Activated CD8-positive, alpha-beta memory T cell treated with anti-CD3 and anti-CD28 coated beads, Interleukin-2, amount 50 U/mL, for 1 hour (primary cell): ENCODE measurements around the gene UGT1A1.

ENCODE experiments used
- DNase-seq: peaks from one replicate; pipeline ENCODE4 v3.0.0-alpha.2; 2020; ENCODE audit errors: extremely low read depth

Gene UGT1A1

GRCh38 chr2:233758141-233758540 lies 1.9 kb upstream of the UGT1A1 start:
- no peak for DNase-seq

- no peak for DNase-seq
Measured at GRCh38 chr2:233758849-233759248, 1.2 kb upstream of the UGT1A1 start.

GRCh38 chr2:233761040-233761769 lies 1.1 kb downstream of the UGT1A1 start:
- DNase-seq: no peak

- DNase-seq: no peak
Measured at GRCh38 chr2:233764264-233764663, 4.2 kb downstream of the UGT1A1 start.

- no peak for DNase-seq
Measured at GRCh38 chr2:233764761-233765160, 4.7 kb downstream of the UGT1A1 start.

- no peak for DNase-seq
Measured at GRCh38 chr2:233766416-233766815, 6.3 kb downstream of the UGT1A1 start.

- DNase-seq: no peak
Measured at GRCh38 chr2:233768076-233768475, 8.0 kb downstream of the UGT1A1 start.

GRCh38 chr2:233769260-233769659 lies 9.2 kb downstream of the UGT1A1 start:
- no peak for DNase-seq

GRCh38 chr2:233772153-233772552 lies 12.1 kb downstream of the UGT1A1 start:
- no peak for DNase-seq

- DNase-seq: no peak
Measured at GRCh38 chr2:233772583-233772982, 12.5 kb downstream of the UGT1A1 start.

- DNase-seq: no peak
Measured at GRCh38 chr2:233773854-233774253, 13.8 kb downstream of the UGT1A1 start.

- DNase-seq: no peak
Measured at GRCh38 chr2:233775414-233775813, 15.3 kb downstream of the UGT1A1 start.

- no peak for DNase-seq
Measured at GRCh38 chr2:233778030-233778429, 18.0 kb downstream of the UGT1A1 start, which contains the start of gene MROH2A. Gene MROH2A (plus strand): TSS chr2:233778330. CDS start chr2:233779359, 1,029 bp downstream.

- no peak for DNase-seq
Measured at GRCh38 chr2:233779722-233780121, 19.7 kb downstream of the UGT1A1 start.

- no peak for DNase-seq
Measured at GRCh38 chr2:233780771-233781170, 20.7 kb downstream of the UGT1A1 start.

GRCh38 chr2:233789554-233789953 lies 29.5 kb downstream of the UGT1A1 start:
- no peak for DNase-seq

GRCh38 chr2:233791151-233791882 lies 31.2 kb downstream of the UGT1A1 start:
- no peak for DNase-seq

- DNase-seq: no peak
Measured at GRCh38 chr2:233791883-233792329, 31.8 kb downstream of the UGT1A1 start.

- no peak for DNase-seq
Measured at GRCh38 chr2:233792720-233793119, 32.6 kb downstream of the UGT1A1 start.

GRCh38 chr2:233793465-233794127 lies 33.5 kb downstream of the UGT1A1 start:
- DNase-seq: no peak

GRCh38 chr2:233794128-233794658 lies 34.1 kb downstream of the UGT1A1 start:
- DNase-seq: no peak

- DNase-seq: no peak
Measured at GRCh38 chr2:233795735-233796171, 35.7 kb downstream of the UGT1A1 start.
